H1 (cell line): ENCODE measurements around the gene CFAP97. TPM values are rescaled to one million over a fixed set of nuclear protein-coding genes. Genes with fewer than 3 reads are reported as not detected.

Experiments
- POLR2AphosphoS5 ChIP-seq: IDR thresholded peaks from 2 replicates; pipeline ENCODE4 v1.6.1; 2011; ENCODE audit warnings: low read depth, low read length
- polyA plus RNA-seq, 7 experiments: library from polyadenylated mRNA; depleted of rRNA in 3 of 7; stranded (reverse) in 5 of 7; unstranded in 2 of 7; fragments of >200 nt in 5 of 7; fragments of 200-250 nt in 2 of 7; gene quantifications; 1 replicate in 5 of 7; 2 replicates in 1 of 7; 4 replicates in 1 of 7; pipeline versions ENCODE4 v1.2.1 to v1.2.3, GENCODE V29; 2011 to 2013; ENCODE audit warnings: missing spikeins in 2 of 7, mixed read lengths in 2 of 7
- total RNA-seq: library from RNA; stranded (reverse); fragmentation: NEBNext Ultra II Directional; extraction: Animal tissue kit (Norgen Biotek cat#: 25700); gene quantifications from 2 replicates; pipeline ENCODE4 v1.2.1, GENCODE V29; 2021
- TF ChIP-seq, protein P1 (sequence below): IDR thresholded peaks from 2 replicates; pipeline ENCODE4 v1.6.1; 2012; ENCODE audit warnings: low read length, inconsistent platforms

CFAP97 gene
- total and polyA plus RNA-seq, 2 of the 8 experiments (the other 6 are each of a cell fraction or from before 2014, with no cell fraction given), result 9.2 to 40.4 TPM

DNA sequence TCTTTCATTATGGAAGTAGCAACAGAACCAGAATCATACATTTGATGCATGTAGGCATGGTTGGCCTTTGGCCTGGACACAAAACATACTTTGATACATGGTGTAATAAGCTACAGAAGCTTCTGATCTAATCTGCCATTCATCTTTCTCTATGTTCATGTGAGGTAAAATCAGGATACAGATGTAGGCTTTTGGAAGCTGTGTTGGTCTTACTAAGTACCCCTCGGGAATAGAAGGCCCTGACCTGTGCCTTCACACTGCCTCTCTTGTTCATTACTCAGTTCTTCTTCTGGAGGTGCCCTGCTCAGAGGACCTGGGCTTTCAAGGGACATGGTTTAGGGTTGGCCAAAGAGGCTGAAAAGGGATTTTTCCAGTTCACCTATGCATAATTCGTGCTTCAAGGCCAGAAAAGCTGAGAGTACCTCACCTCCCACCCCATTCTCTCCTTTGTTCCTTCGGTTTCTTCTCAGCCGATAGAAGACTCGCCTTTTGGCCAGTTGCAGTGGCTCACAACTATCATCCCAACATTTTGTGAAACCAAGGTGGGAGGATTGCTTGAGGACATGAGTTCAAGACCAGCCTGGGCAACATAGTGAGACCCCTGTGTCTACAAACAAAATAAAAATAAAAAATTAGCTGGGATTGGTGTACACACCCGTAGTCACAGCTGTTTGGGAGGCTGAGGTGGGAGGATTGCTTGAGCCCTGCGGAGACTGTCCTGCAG is 31.5 kb upstream of the CFAP97 start (continued):
- TF ChIP-seq POLR2AphosphoS5, result no peak
- TF ChIP-seq, protein P1, sequence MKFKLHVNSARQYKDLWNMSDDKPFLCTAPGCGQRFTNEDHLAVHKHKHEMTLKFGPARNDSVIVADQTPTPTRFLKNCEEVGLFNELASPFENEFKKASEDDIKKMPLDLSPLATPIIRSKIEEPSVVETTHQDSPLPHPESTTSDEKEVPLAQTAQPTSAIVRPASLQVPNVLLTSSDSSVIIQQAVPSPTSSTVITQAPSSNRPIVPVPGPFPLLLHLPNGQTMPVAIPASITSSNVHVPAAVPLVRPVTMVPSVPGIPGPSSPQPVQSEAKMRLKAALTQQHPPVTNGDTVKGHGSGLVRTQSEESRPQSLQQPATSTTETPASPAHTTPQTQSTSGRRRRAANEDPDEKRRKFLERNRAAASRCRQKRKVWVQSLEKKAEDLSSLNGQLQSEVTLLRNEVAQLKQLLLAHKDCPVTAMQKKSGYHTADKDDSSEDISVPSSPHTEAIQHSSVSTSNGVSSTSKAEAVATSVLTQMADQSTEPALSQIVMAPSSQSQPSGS, result no peak
